DOHH2 (cell line): Measurements from ENCODE around the gene MAFG.

ENCODE experiments used
- H3F3A ChIP-seq: fragments of 200-600 bp; sonication (generic), shearing (Covaris generic); 2 replicates; pipeline ENCODE4 v1.6.0; 2016; ENCODE audit warnings: antibody characterized with exemption, mild to moderate bottlenecking; ENCODE audit not compliant: control insufficient read depth, insufficient read depth
- H3K27ac ChIP-seq: fragments of 200-600 bp; sonication (generic); 2 replicates; pipeline ENCODE4 v1.5.1; 2014; ENCODE audit warnings: low read depth, mild to moderate bottlenecking, low read length, moderate library complexity
- H3K27me3 ChIP-seq: fragments of 200-600 bp; sonication (generic); 2 replicates; pipeline ENCODE4 v1.6.1; 2014; ENCODE audit warnings: mild to moderate bottlenecking, low read length, mixed read lengths; ENCODE audit not compliant: control insufficient read depth
- H3K36me3 ChIP-seq: fragments of 200-600 bp; sonication (generic); 2 replicates; pipeline ENCODE4 v1.6.1; 2014; ENCODE audit warnings: mild to moderate bottlenecking, low read length, moderate library complexity, mixed read lengths; ENCODE audit not compliant: control insufficient read depth
- H3K4me1 ChIP-seq: fragments of 200-600 bp; sonication (generic); 2 replicates; pipeline ENCODE4 v1.6.1; 2014; ENCODE audit warnings: mild to moderate bottlenecking, low read length, mixed read lengths; ENCODE audit not compliant: control insufficient read depth
- H3K4me2 ChIP-seq: fragments of 200-600 bp; sonication (generic); 2 replicates; pipeline ENCODE4 v1.6.0; 2014; ENCODE audit warnings: mild to moderate bottlenecking, low read length, moderate library complexity
- H3K4me3 ChIP-seq: fragments of 200-600 bp; sonication (generic); 2 replicates; pipeline ENCODE4 v1.5.1; 2014; ENCODE audit warnings: mild to moderate bottlenecking, low read length, mixed read lengths
- H3K79me2 ChIP-seq: fragments of 200-600 bp; sonication (generic); 2 replicates; pipeline ENCODE4 v1.6.1; 2014; ENCODE audit warnings: mild to moderate bottlenecking, low read length, mixed read lengths; ENCODE audit not compliant: control insufficient read depth
- H3K9me2 ChIP-seq: fragments of 200-600 bp; sonication (generic); replicated peaks from 2 replicates; pipeline ENCODE4 v1.6.1; 2014; ENCODE audit warnings: mild to moderate bottlenecking, low read length, mixed read lengths; ENCODE audit not compliant: control insufficient read depth
- H3K9me3 ChIP-seq: fragments of 200-600 bp; sonication (generic); 2 replicates; pipeline ENCODE4 v1.6.1; 2014; ENCODE audit warnings: antibody characterized with exemption, low read length, mixed read lengths; ENCODE audit not compliant: control insufficient read depth, insufficient read depth
- H4K20me1 ChIP-seq: fragments of 200-600 bp; sonication (generic); 2 replicates; pipeline ENCODE4 v1.6.0; 2014; ENCODE audit warnings: low read depth, mild to moderate bottlenecking, antibody characterized with exemption, low read length, moderate library complexity; ENCODE audit not compliant: control insufficient read depth, insufficient read depth
- CTCF ChIP-seq: fragments of 200-600 bp; sonication (generic); IDR thresholded peaks from one replicate; pipeline ENCODE4 v1.5.1; 2014; ENCODE audit warnings: antibody characterized with exemption, mild to moderate bottlenecking, low read depth, low read length; ENCODE audit not compliant: poor library complexity, severe bottlenecking
- EZH2phosphoT487 ChIP-seq: fragments of 200-600 bp; sonication (generic); IDR thresholded peaks from 2 replicates; pipeline ENCODE4 v1.6.1; 2017; ENCODE audit warnings: borderline replicate concordance, mild to moderate bottlenecking, antibody characterized with exemption, low read length, moderate library complexity, mixed read lengths

Gene MAFG

GRCh38 chr17:81921996-81922565, 5.5 kb downstream of the MAFG start:
- Histone ChIP-seq H3K4me3 (no peak overlapping the region), H3K4me1 (peaks cover 35% of the 10 kb centered on the region), H3K4me2 (no peak overlapping the region)

GRCh38 chr17:81921537-81921862, 6.0 kb downstream of the MAFG start:
- peaks cover 4% of the 10 kb centered on the region; the same call in 1 of the 2 replicates for H3F3A ChIP-seq
- peaks cover 40% of the 10 kb centered on the region for H3K4me1 ChIP-seq
- H4K20me1 ChIP-seq = peaks cover 21% of the 10 kb centered on the region
- H3K36me3 ChIP-seq = peaks cover 23% of the 10 kb centered on the region
- TF ChIP-seq CTCF = no peak
- no peak for TF ChIP-seq EZH2phosphoT487
- no peaks in the 10 kb centered on the region for H3K9me2 ChIP-seq
- no peak overlapping the region for H3K27ac ChIP-seq
- peaks cover 76% of the 10 kb centered on the region for H3K79me2 ChIP-seq
- no peak overlapping the region for H3K4me3 ChIP-seq
- H3K9me3 ChIP-seq = no peaks in the 10 kb centered on the region
- no peaks in the 10 kb centered on the region for H3K27me3 ChIP-seq
- H3K4me2 ChIP-seq = no peak overlapping the region

More at GRCh38 chr17:81921996-81922565, 5.5 kb downstream of the MAFG start:
- Histone ChIP-seq H3K79me2 (peaks cover 76% of the 10 kb centered on the region), H3F3A (peaks cover 4% of the 10 kb centered on the region; the same call in 1 of the 2 replicates), H3K9me2 (no peaks in the 10 kb centered on the region), H4K20me1 (peaks cover 17% of the 10 kb centered on the region), H3K27ac (no peak overlapping the region), H3K9me3 (no peaks in the 10 kb centered on the region), H3K36me3 (peaks cover 18% of the 10 kb centered on the region), H3K27me3 (no peaks in the 10 kb centered on the region)
- TF ChIP-seq CTCF = no peak

GRCh38 chr17:81920612-81921536, 6.7 kb downstream of the MAFG start:
- peaks cover 16% of the 10 kb centered on the region for H4K20me1 ChIP-seq
- no peak overlapping the region for H3K4me2 ChIP-seq
- TF ChIP-seq CTCF (no peak), EZH2phosphoT487 (no peak)
- no peaks in the 10 kb centered on the region for H3K9me3 ChIP-seq
- H3K27me3 ChIP-seq = no peaks in the 10 kb centered on the region
- no peak overlapping the region for H3K27ac ChIP-seq
- peaks cover 76% of the 10 kb centered on the region for H3K79me2 ChIP-seq
- no peaks in the 10 kb centered on the region for H3K9me2 ChIP-seq
- peaks cover 35% of the 10 kb centered on the region for H3K4me1 ChIP-seq
- H3K36me3 ChIP-seq = peaks cover 27% of the 10 kb centered on the region
- H3K4me3 ChIP-seq = no peak overlapping the region
- peaks cover 4% of the 10 kb centered on the region; the same call in 1 of the 2 replicates for H3F3A ChIP-seq
